Measurements from ENCODE around the gene BBS2. TPM values are rescaled to one million over a fixed set of nuclear protein-coding genes. Genes with fewer than 3 reads are reported as not detected.

Gene BBS2
- polyA plus RNA-seq, 1 donor from 2014 or later, result 197 TPM

- H3K4me3 ChIP-seq (ENCODE audit: low read length), result no peak overlapping the region
- H3K9ac ChIP-seq (ENCODE audit: low read length), result no peak overlapping the region
- TF ChIP-seq TAF1 (IDR thresholded peaks at IDR 0.05; ENCODE audit: low read depth), result no peak
- TF ChIP-seq REST (IDR thresholded peaks at IDR 0.05; ENCODE audit: borderline replicate concordance), result no peak
- TF ChIP-seq POLR2AphosphoS5 (IDR thresholded peaks at IDR 0.05), result no peak
- peak; percentile 46 for TF ChIP-seq CTCF (IDR thresholded peaks at IDR 0.05; ENCODE audit: poor library complexity, severe bottlenecking)
- TF ChIP-seq SMC3 (conservative IDR thresholded peaks at IDR 0.05; ENCODE audit: poor library complexity), result peak; percentile 53
Measured at GRCh38 chr16:56513972-56514371, 5.9 kb downstream of the BBS2 start.

GRCh38 chr16:56513091-56513490 is 6.7 kb downstream of the BBS2 start:
- Histone ChIP-seq H3K9ac (ENCODE audit: low read length) (no peak overlapping the region), H3K4me3 (ENCODE audit: low read length) (no peak overlapping the region), H3K4me2 (ENCODE audit: low read length) (no peak overlapping the region), H3K9me2 (ENCODE audit: insufficient read depth, low read length) (no peaks in the 10 kb centered on the region), H3K27me3 (ENCODE audit: insufficient read depth, low read depth, low read length) (no peaks in the 10 kb centered on the region), H3K9me3 (ENCODE audit: low read length) (no peaks in the 10 kb centered on the region), H3F3A (ENCODE audit: insufficient read depth, low read length, poor library complexity, severe bottlenecking) (no peaks in the 10 kb centered on the region), H4K20me1 (ENCODE audit: insufficient read depth) (no peaks in the 10 kb centered on the region), H3K27ac (ENCODE audit: low read length) (no peak overlapping the region), H2AFZ (ENCODE audit: low read depth, low read length) (no peak overlapping the region), H3K36me3 (ENCODE audit: insufficient read depth, low read length) (peaks cover 16% of the 10 kb centered on the region), H3K79me2 (replicated peaks; ENCODE audit: insufficient read depth, low read length) (peaks cover 14% of the 10 kb centered on the region)
- TF ChIP-seq MXI1 (conservative IDR thresholded peaks at IDR 0.05; ENCODE audit: poor library complexity, severe bottlenecking) (no peak), RAD21 (conservative IDR thresholded peaks at IDR 0.05) (no peak), EP300 (conservative IDR thresholded peaks at IDR 0.05; ENCODE audit: poor library complexity, severe bottlenecking) (no peak), EZH2 (IDR thresholded peaks at IDR 0.05; ENCODE audit: borderline replicate concordance, insufficient read depth, low read length, poor library complexity, severe bottlenecking) (no peak), REST (IDR thresholded peaks at IDR 0.05; ENCODE audit: borderline replicate concordance) (no peak), CTCF (IDR thresholded peaks at IDR 0.05; ENCODE audit: poor library complexity, severe bottlenecking) (no peak), TAF1 (IDR thresholded peaks at IDR 0.05; ENCODE audit: low read depth) (no peak), POLR2AphosphoS5 (IDR thresholded peaks at IDR 0.05) (no peak), SMC3 (conservative IDR thresholded peaks at IDR 0.05; ENCODE audit: poor library complexity) (no peak)

More at GRCh38 chr16:56513972-56514371, 5.9 kb downstream of the BBS2 start:
- peaks cover 22% of the 10 kb centered on the region for H3K79me2 ChIP-seq (replicated peaks; ENCODE audit: insufficient read depth, low read length)
- H3F3A ChIP-seq (ENCODE audit: insufficient read depth, low read length, poor library complexity, severe bottlenecking), result no peaks in the 10 kb centered on the region
- H3K36me3 ChIP-seq (ENCODE audit: insufficient read depth, low read length), result peaks cover 16% of the 10 kb centered on the region
- no peak overlapping the region for H2AFZ ChIP-seq (ENCODE audit: low read depth, low read length)
- H3K27me3 ChIP-seq (ENCODE audit: insufficient read depth, low read depth, low read length), result no peaks in the 10 kb centered on the region
- no peak overlapping the region for H3K4me2 ChIP-seq (ENCODE audit: low read length)
- no peaks in the 10 kb centered on the region for H4K20me1 ChIP-seq (ENCODE audit: insufficient read depth)
- H3K27ac ChIP-seq (ENCODE audit: low read length), result no peak overlapping the region
- H3K9me3 ChIP-seq (ENCODE audit: low read length), result no peaks in the 10 kb centered on the region
- H3K9me2 ChIP-seq (ENCODE audit: insufficient read depth, low read length), result no peaks in the 10 kb centered on the region
